ENCODE results near the gene DDX17.
"Not testable (repeated sequence)": the region's sequence is repeated elsewhere in the genome, so short reads cannot be mapped to it uniquely, and the experiment has no call there.

- TF ChIP-seq POLR2A, CTCF (IDR thresholded peaks at IDR 0.05): not testable (repeated sequence)
These were observed 35.9 kb downstream of the DDX17 start for GRCh38 chr22:38470179-38470578.

Measured in heart left ventricle (tissue), 13 donors.